Measurements from ENCODE around the gene ESRRG. TPM values are rescaled to one million over a fixed set of nuclear protein-coding genes. Genes with fewer than 3 reads are reported as not detected.
A peak's percentile ranks its signal among the peaks of the same experiment; 100 is the strongest.
"Not testable (repeated sequence)": the region's sequence is repeated elsewhere in the genome, so short reads cannot be mapped to it uniquely, and the experiment has no call there.

The ESRRG gene
- total RNA-seq, 1 experiment from 2014 or later = not detected

- DNase-seq (ENCODE audit: low read depth) = peak; percentile 1
Measured at GRCh38 chr1:216566641-216567205, 156.5 kb downstream of the ESRRG start.

GRCh38 chr1:216563087-216563486, 160.1 kb downstream of the ESRRG start:
- no peak for DNase-seq (ENCODE audit: low read depth)

GRCh38 chr1:216562383-216562782, 160.8 kb downstream of the ESRRG start:
- DNase-seq (ENCODE audit: low read depth) = no peak

GRCh38 chr1:216560527-216560926, 162.7 kb downstream of the ESRRG start:
- no peak for DNase-seq (ENCODE audit: low read depth)

GRCh38 chr1:216559359-216559758, 163.9 kb downstream of the ESRRG start:
- no peak for DNase-seq (ENCODE audit: low read depth)

- no peak for DNase-seq (ENCODE audit: low read depth)
Measured at GRCh38 chr1:216555653-216556052, 167.6 kb downstream of the ESRRG start.

- no peak for DNase-seq (ENCODE audit: low read depth)
Measured at GRCh38 chr1:216554934-216555333, 168.3 kb downstream of the ESRRG start.

GRCh38 chr1:216553766-216554165, 169.5 kb downstream of the ESRRG start:
- no peak for DNase-seq (ENCODE audit: low read depth)

- DNase-seq (ENCODE audit: low read depth) = no peak
Measured at GRCh38 chr1:216553040-216553439, 170.2 kb downstream of the ESRRG start.

- DNase-seq (ENCODE audit: low read depth) = no peak
Measured at GRCh38 chr1:216549796-216550195, 173.4 kb downstream of the ESRRG start.

GRCh38 chr1:216542741-216543140, 180.5 kb downstream of the ESRRG start:
- DNase-seq (ENCODE audit: low read depth) = no peak

- DNase-seq (ENCODE audit: low read depth) = no peak
Measured at GRCh38 chr1:216542263-216542662, 181.0 kb downstream of the ESRRG start.

GRCh38 chr1:216535751-216536150, 187.5 kb downstream of the ESRRG start:
- DNase-seq (ENCODE audit: low read depth) = no peak

GRCh38 chr1:216535059-216535458, 188.2 kb downstream of the ESRRG start:
- no peak for DNase-seq (ENCODE audit: low read depth)

- no peak for DNase-seq (ENCODE audit: low read depth)
Measured at GRCh38 chr1:216533776-216534175, 189.5 kb downstream of the ESRRG start.

GRCh38 chr1:216532251-216532798, 190.9 kb downstream of the ESRRG start:
- no peak for DNase-seq (ENCODE audit: low read depth)

- peak; percentile 40 for DNase-seq (ENCODE audit: low read depth)
Measured at GRCh38 chr1:216531263-216532239, 191.7 kb downstream of the ESRRG start.

GRCh38 chr1:216529851-216530250, 193.4 kb downstream of the ESRRG start:
- DNase-seq (ENCODE audit: low read depth) = not testable (repeated sequence)

- DNase-seq (ENCODE audit: low read depth) = no peak
Measured at GRCh38 chr1:216528816-216529215, 194.4 kb downstream of the ESRRG start.

GRCh38 chr1:216523449-216524190, 199.6 kb downstream of the ESRRG start:
- DNase-seq (ENCODE audit: low read depth) = peak; percentile 9

- DNase-seq (ENCODE audit: low read depth) = no peak
Measured at GRCh38 chr1:216523043-216523442, 200.2 kb downstream of the ESRRG start.

- DNase-seq (ENCODE audit: low read depth) = no peak
Measured at GRCh38 chr1:216521477-216521876, 201.8 kb downstream of the ESRRG start.
